Fibroblast of villous mesenchyme (primary cell): Measurements from ENCODE around the gene BARX2. TPM values are rescaled to one million over a fixed set of nuclear protein-coding genes. Genes with fewer than 3 reads are reported as not detected.
"Not testable (repeated sequence)": the region's sequence is repeated elsewhere in the genome, so short reads cannot be mapped to it uniquely, and the experiment has no call there.

ENCODE experiments used
- DNase-seq: peaks from one replicate; pipeline ENCODE4 v3.0.0-alpha.2; 2010; ENCODE audit warnings: low read depth
- H3K4me3 ChIP-seq: 2 replicates; pipeline ENCODE4 v1.5.1; 2011; ENCODE audit warnings: low read depth, mild to moderate bottlenecking, low read length
- CTCF ChIP-seq: IDR thresholded peaks from 2 replicates; pipeline ENCODE4 v1.5.1; 2012; ENCODE audit warnings: low read depth, mild to moderate bottlenecking, low read length; ENCODE audit not compliant: insufficient read depth
- total RNA-seq: library from RNA; depleted of rRNA; stranded (reverse); fragments of >200 nt; gene quantifications from 2 replicates; pipeline ENCODE4 v1.2.3, GENCODE V29; 2012

BARX2 gene, protein sequence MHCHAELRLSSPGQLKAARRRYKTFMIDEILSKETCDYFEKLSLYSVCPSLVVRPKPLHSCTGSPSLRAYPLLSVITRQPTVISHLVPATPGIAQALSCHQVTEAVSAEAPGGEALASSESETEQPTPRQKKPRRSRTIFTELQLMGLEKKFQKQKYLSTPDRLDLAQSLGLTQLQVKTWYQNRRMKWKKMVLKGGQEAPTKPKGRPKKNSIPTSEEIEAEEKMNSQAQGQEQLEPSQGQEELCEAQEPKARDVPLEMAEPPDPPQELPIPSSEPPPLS
- not detected in 2 replicates for total RNA-seq

- TF ChIP-seq CTCF = peak; percentile 59
- H3K4me3 ChIP-seq = no peak within 1 kb of the TSS
- DNase-seq = peak; percentile 60
These were observed at the start of gene BARX2 for GRCh38 chr11:129375751-129376657. Gene BARX2 (plus strand): TSS chr11:129375848. CDS start chr11:129376036, 188 bp downstream.

GRCh38 chr11:129326921-129327320 lies 48.7 kb upstream of the BARX2 start:
- no peak for DNase-seq
- TF ChIP-seq CTCF = no peak
- no peak overlapping the region for H3K4me3 ChIP-seq

DNA sequence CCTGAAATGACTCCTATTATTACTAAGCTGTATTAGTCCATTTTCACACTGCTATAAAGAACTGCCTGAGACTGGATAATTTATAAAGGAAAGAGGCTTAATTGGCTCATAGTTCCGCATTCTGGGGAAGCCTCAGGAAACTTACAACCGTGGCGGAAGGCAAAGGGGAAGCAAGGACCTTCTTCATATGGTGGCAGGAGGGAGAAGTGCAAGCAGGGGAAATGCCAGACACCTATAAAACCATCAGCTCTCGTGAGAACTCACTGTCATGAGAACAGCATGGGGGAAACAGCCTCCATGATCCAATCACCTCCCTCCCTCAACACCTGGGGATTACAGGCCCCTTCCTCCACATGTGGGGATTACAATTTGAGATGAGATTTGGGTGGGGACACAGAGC lies 47.9 kb upstream of the BARX2 start:
- not testable (repeated sequence) for DNase-seq, H3K4me3 ChIP-seq

- no peak for DNase-seq
- H3K4me3 ChIP-seq = no peak overlapping the region
- no peak for TF ChIP-seq CTCF
These were observed 46.9 kb upstream of the BARX2 start for GRCh38 chr11:129328756-129329155.

GRCh38 chr11:129331217-129331616 lies 44.4 kb upstream of the BARX2 start:
- DNase-seq = no peak
- TF ChIP-seq CTCF = no peak
- H3K4me3 ChIP-seq = no peak overlapping the region

DNA sequence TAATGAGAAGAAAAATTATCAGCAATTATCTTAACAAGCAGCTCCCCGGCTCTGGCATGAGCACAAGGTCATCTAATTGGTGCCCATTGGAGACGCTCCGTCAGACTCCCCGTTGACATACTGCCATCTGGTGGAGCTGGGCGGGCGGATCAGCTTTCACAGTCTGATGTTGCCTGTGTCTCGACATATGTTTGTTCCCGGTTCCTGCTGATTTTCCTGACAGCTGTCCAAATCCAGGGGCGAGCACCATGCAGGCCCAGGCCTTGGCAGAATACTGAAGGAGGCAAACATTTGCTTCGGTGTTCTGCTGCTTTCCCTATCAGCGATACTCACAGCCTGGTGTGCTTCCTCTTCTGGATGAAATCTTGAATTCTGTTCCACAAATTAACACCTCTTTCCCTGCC lies 43.8 kb upstream of the BARX2 start:
- DNase-seq = peak; percentile 73
- H3K4me3 ChIP-seq = no peak overlapping the region
- peak; percentile 87 for TF ChIP-seq CTCF

- H3K4me3 ChIP-seq = no peak overlapping the region
- no peak for DNase-seq
- TF ChIP-seq CTCF = peak; percentile 24
These were observed 41.8 kb upstream of the BARX2 start for GRCh38 chr11:129333873-129334272.

DNA sequence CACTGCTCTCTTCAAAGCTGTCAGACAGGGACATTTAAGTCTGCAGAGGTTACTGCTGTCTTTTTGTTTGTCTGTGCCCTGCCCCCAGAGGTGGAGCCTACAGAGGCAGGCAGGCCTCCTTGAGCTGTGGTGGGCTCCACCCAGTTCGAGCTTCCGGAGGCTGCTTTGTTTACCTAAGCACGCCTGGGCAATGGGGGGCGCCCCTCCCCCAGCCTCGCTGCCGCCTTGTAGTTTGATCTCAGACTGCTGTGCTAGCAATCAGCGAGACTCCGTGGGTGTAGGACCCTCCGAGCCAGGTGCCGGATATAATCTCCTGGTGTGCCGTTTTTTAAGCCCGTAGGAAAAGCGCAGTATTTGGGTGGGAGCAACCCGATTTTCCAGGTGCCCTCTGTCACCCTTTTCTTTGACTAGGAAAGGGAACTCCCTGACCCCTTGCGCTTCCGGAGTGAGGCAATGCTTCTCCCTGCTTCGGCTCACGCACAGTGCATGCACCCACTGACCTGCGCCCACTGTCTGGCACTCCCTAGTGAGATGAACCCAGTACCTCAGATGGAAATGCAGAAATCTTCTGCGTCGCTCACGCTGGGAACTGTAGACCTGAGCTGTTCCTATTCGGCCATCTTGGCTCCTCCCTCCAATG lies 31.2 kb upstream of the BARX2 start:
- H3K4me3 ChIP-seq, DNase-seq: not testable (repeated sequence)
